ENCODE results near the gene CYP1A2.

- TF ChIP-seq, protein P1, sequence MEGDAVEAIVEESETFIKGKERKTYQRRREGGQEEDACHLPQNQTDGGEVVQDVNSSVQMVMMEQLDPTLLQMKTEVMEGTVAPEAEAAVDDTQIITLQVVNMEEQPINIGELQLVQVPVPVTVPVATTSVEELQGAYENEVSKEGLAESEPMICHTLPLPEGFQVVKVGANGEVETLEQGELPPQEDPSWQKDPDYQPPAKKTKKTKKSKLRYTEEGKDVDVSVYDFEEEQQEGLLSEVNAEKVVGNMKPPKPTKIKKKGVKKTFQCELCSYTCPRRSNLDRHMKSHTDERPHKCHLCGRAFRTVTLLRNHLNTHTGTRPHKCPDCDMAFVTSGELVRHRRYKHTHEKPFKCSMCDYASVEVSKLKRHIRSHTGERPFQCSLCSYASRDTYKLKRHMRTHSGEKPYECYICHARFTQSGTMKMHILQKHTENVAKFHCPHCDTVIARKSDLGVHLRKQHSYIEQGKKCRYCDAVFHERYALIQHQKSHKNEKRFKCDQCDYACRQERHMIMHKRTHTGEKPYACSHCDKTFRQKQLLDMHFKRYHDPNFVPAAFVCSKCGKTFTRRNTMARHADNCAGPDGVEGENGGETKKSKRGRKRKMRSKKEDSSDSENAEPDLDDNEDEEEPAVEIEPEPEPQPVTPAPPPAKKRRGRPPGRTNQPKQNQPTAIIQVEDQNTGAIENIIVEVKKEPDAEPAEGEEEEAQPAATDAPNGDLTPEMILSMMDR (IDR thresholded peaks at IDR 0.05), result no peak
- no peak for TF ChIP-seq EZH2 (IDR thresholded peaks at IDR 0.05; ENCODE audit: borderline replicate concordance, insufficient read depth, low read depth, low read length, poor library complexity, severe bottlenecking)
These were observed 39.6 kb upstream of the CYP1A2 start for GRCh38 chr15:74709011-74709410.
